HEK293 (cell line): Measurements from ENCODE around the gene TBX4.

Experiments used
- HOXA7 ChIP-seq: sonication (generic); formaldehyde crosslinking; IDR thresholded peaks from 2 replicates; pipeline ENCODE4 v1.8.1; 2022; ENCODE audit warnings: missing genetic modification reagents, borderline replicate concordance
- SETDB1 ChIP-seq: IDR thresholded peaks from one replicate; pipeline ENCODE4 v1.6.1; 2017; ENCODE audit warnings: mild to moderate bottlenecking, low read length, moderate library complexity, mixed read lengths; ENCODE audit not compliant: insufficient read length
- YY2 ChIP-seq: fragments of 450-650 bp; formaldehyde crosslinking; IDR thresholded peaks from 2 replicates; pipeline ENCODE4 v1.5.1; 2016; ENCODE audit warnings: missing biosample characterization, missing genetic modification characterization
- ZFP41 ChIP-seq: fragments of 450-650 bp; formaldehyde crosslinking; IDR thresholded peaks from 2 replicates; pipeline ENCODE4 v1.5.1; 2016; ENCODE audit warnings: missing biosample characterization, missing genetic modification characterization, borderline replicate concordance
- ZNF121 ChIP-seq: fragments of 450-650 bp; formaldehyde crosslinking; IDR thresholded peaks from 2 replicates; pipeline ENCODE4 v1.5.1; 2016; ENCODE audit warnings: missing biosample characterization, missing genetic modification characterization
- ZNF138 ChIP-seq: fragments of 450-650 bp; formaldehyde crosslinking; IDR thresholded peaks from 2 replicates; pipeline ENCODE4 v1.5.1; 2016; ENCODE audit warnings: missing biosample characterization, missing genetic modification characterization, borderline replicate concordance
- ZNF423 ChIP-seq: fragments of 450-650 bp; formaldehyde crosslinking; IDR thresholded peaks from 2 replicates; pipeline ENCODE4 v1.5.1; 2016; ENCODE audit warnings: missing biosample characterization, missing genetic modification characterization
- ZNF473 ChIP-seq: fragments of 450-650 bp; formaldehyde crosslinking; IDR thresholded peaks from 2 replicates; pipeline ENCODE4 v1.5.1; 2017; ENCODE audit warnings: missing biosample characterization, missing genetic modification characterization
- ZNF521 ChIP-seq: fragments of 450-650 bp; formaldehyde crosslinking; IDR thresholded peaks from 2 replicates; pipeline ENCODE4 v1.5.1; 2017; ENCODE audit warnings: missing biosample characterization, mild to moderate bottlenecking, missing genetic modification characterization
- ZNF585B ChIP-seq: fragments of 450-650 bp; formaldehyde crosslinking; IDR thresholded peaks from 2 replicates; pipeline ENCODE4 v1.5.1; 2016; ENCODE audit warnings: missing biosample characterization, missing genetic modification characterization
- ZNF830 ChIP-seq: fragments of 450-650 bp; IDR thresholded peaks from 2 replicates; pipeline ENCODE4 v1.5.0; 2018; ENCODE audit warnings: missing biosample characterization, missing genetic modification characterization, low read depth, mild to moderate bottlenecking, moderate library complexity
- ZNF837 ChIP-seq: fragments of 450-650 bp; formaldehyde crosslinking; IDR thresholded peaks from 2 replicates; pipeline ENCODE4 v1.5.1; 2016; ENCODE audit warnings: missing biosample characterization, missing genetic modification characterization
- TF ChIP-seq, protein P1 (sequence below): fragments of 450-650 bp; formaldehyde crosslinking; IDR thresholded peaks from 2 replicates; pipeline ENCODE4 v1.5.1; 2016; ENCODE audit warnings: missing biosample characterization, missing genetic modification characterization

DNA sequence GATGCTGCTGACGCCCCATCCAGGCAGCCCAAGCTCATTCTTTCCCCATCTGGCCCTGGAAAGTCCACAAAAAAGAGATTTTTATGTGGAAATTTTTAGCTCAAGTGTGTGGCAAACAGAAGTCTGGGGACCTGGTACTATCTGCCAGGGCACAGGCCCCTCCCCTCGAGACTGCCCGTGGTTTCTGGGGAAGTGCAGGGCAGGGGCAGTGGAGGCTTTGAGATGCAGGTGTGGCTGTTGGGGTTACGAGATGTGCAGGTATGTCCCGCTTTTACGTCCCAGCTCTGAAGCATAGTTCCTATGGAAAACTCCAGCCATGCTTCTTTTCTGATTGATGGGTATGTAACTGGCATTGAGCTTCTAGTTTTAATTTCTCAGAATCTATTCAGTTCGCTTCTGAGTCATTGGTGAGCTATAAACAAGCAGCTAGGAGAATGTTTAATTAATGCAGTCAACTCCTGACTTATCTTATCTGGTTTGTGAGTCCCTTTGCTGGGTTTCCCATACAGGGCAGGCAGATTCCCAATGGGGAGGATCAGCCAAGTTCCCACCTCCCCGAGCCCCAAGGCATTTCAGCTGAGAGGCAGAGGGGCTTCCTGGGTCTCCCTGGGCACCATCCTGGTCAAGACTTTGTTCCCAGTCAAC lies 16.2 kb downstream of the TBX4 start:
- TF ChIP-seq HOXA7 (CRISPR knock-in tag): no peak
- TF ChIP-seq ZNF837 (tag by site-specific recombination): no peak
- no peak for TF ChIP-seq ZNF521 (tag by site-specific recombination)
- no peak for TF ChIP-seq ZFP41 (tag by site-specific recombination)
- TF ChIP-seq, protein P1, sequence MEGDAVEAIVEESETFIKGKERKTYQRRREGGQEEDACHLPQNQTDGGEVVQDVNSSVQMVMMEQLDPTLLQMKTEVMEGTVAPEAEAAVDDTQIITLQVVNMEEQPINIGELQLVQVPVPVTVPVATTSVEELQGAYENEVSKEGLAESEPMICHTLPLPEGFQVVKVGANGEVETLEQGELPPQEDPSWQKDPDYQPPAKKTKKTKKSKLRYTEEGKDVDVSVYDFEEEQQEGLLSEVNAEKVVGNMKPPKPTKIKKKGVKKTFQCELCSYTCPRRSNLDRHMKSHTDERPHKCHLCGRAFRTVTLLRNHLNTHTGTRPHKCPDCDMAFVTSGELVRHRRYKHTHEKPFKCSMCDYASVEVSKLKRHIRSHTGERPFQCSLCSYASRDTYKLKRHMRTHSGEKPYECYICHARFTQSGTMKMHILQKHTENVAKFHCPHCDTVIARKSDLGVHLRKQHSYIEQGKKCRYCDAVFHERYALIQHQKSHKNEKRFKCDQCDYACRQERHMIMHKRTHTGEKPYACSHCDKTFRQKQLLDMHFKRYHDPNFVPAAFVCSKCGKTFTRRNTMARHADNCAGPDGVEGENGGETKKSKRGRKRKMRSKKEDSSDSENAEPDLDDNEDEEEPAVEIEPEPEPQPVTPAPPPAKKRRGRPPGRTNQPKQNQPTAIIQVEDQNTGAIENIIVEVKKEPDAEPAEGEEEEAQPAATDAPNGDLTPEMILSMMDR (tag by site-specific recombination): no peak
- no peak for TF ChIP-seq ZNF473 (tag by site-specific recombination)
- no peak for TF ChIP-seq ZNF423 (tag by site-specific recombination)
- TF ChIP-seq ZNF830 (tag by site-specific recombination): no peak
- no peak for TF ChIP-seq ZNF121
- no peak for TF ChIP-seq YY2 (tag by site-specific recombination)
- no peak for TF ChIP-seq ZNF138
- no peak for TF ChIP-seq SETDB1
- TF ChIP-seq ZNF585B (tag by site-specific recombination): no peak
